Placental epithelial cell (primary cell): Measurements from ENCODE around the gene CCDC198. TPM values are rescaled to one million over a fixed set of nuclear protein-coding genes. Genes with fewer than 3 reads are reported as not detected.

ENCODE experiments used
- total RNA-seq: library from RNA; depleted of rRNA; stranded (reverse); fragments of >200 nt; gene quantifications from 2 replicates; pipeline ENCODE4 v1.2.3, GENCODE V29; 2012

Gene CCDC198
- not detected in 2 replicates for total RNA-seq

GRCh38 chr14:57493467-57494181 is at the start of gene CCDC198:
CCDC198 (minus strand) TSS chr14:57493857; CDS start chr14:57493715, 142 bp downstream.

Other genes starting within 250 kb of the CCDC198 start
- gene EXOC5, start 225.0 kb downstream of the CCDC198 start, total RNA-seq = 41.6 and 63.4 TPM in 2 replicates
- gene AP5M1, start 224.9 kb downstream of the CCDC198 start, total RNA-seq = 19.2 and 34.8 TPM in 2 replicates
- gene NAA30, start 103.3 kb downstream of the CCDC198 start, total RNA-seq = 15.3 and 19.6 TPM in 2 replicates